Stimulated activated CD4-positive, alpha-beta T cell treated with anti-CD3 and anti-CD28 coated beads, Interleukin-12 subunit alpha, Interleukin-12 subunit beta, amount 100 ng/mL, for 48 hours (primary cell): ENCODE measurements around the gene NEURL4.
A peak's percentile ranks its signal among the peaks of the same experiment; 100 is the strongest.
"Not testable (repeated sequence)": the region's sequence is repeated elsewhere in the genome, so short reads cannot be mapped to it uniquely, and the experiment has no call there.

ENCODE experiments used
- DNase-seq, 3 donors: peaks; one replicate each; pipeline ENCODE4 v3.0.0-alpha.2; 2020; ENCODE audit warnings: low read depth in 2 of 3, low spot score in 1 of 3

NEURL4 gene

DNA sequence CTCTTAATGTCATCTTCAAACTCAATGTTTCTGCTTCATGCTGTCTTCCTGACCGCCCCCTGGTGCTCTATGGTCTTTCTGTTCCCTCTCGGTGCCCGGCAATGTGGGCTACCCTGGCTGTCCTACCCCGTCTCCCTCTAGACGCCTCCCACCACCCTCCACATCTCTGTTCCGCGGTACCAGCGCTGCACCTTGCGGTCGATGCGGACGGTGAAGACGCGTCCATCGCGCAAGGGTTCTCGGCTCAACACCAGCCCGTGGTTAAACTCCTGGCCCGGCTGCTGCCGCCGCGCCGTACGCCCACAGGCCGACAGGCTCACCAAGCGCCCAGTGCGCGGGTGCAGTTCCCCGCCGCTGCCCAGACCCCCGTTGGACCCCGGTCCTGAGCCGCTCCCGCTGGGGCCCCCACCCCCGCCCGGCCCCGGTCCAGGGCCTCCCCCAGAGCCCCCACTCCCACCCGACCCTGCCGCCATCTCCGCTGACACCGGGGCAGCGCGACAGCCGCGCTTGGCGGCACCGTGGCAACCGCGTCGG lies at the start of gene NEURL4:
Gene NEURL4 (minus strand): TSS at position 496 of the 534 bp plus-strand sequence. CDS start 23 bp downstream, at position 473.
- no peak for DNase-seq

- DNase-seq: no peak
Measured at GRCh38 chr17:7374353-7374752, 45.2 kb upstream of the NEURL4 start.

DNA sequence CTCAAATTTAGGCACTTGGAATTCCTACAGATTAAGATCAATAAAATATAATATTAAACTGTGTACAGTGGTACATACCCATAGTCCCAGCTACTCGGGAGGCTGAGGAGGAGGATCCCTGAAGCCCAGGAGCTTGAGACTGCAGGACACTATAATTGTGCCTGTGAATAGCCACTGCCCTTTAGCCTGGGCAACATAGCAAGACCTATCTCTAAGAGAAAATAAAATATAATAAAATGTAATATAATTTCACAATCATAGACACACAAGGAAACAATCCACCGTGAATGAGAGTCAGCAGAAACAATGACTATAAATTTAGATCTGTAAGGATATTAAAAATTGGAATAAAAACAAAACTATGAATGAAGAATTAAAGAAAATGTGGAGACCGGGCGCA lies 41.7 kb upstream of the NEURL4 start:
- DNase-seq: no peak

GRCh38 chr17:7369825-7370224 lies 40.7 kb upstream of the NEURL4 start:
- no peak for DNase-seq

DNA sequence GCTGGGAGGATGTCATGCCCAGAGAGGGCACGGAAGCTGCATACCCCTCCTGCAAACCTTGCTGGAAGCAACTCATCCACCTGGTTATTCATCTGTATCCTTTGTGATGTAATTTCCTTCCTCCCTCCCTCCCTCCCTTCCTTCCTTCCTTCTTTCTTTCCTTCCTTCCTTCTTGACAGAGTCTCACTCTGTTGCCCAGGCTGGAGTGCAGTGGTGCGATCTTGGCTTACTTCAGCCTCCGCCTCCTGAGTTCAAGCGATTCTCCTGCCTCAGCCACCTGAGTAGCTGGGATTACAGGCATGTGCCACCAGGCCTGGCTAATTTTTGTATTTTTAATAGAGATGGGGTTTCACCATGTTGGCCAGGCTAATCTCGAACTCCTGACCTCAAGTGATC lies 39.5 kb upstream of the NEURL4 start:
- not testable (repeated sequence) for DNase-seq

DNA sequence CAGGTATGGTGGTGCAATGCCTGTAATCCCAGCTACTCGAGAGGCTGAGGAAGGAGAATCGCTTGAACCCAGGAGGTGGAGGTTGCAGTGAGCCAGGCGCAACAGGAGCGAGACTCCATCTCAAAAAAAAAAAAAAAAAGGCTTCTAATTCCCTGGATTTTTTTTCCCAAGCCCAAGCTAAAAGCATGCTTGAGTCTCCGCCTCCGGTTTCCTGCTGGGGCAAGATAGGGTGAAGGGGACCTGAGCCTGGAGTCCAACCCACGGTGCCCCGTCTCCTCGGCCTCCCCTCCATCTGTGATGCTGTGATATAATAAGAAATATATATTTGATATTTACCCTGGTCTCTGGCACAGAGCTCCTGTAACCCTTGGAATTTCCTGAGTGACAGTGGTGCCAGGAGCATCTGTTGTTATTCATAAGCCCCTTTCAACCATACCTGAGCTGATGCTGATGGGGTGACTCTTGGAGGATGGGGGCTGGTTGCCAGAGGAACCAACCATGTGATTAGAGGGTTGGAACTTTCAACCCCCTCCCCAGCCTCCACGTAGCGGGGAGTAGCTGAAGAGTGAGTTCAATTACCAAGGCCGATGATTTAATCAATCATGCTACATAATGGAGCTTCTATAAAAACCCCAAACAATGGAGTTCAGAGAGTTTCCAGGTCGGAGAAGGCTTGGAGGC lies 38.9 kb upstream of the NEURL4 start:
- no peak for DNase-seq

DNA sequence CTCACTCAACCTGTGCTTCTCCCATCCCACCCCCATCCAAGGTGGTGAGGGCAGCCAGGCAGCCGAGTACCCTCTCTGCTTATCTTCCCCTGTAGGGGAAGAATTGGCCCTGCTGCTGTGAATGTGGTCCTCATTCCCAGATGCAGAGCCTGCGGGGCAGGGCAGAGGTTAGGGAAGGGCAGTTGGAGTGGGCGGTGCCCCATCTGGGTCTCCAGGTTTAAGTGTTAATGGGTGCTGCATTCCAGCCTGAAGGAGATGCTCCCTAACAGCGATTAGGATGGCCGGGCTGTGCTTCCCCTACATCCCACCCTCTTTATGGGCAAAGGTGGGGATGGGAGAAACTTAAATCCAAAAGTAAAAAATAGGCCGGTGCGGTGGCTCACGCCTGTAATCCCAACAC lies 37.9 kb upstream of the NEURL4 start:
- no peak for DNase-seq

DNA sequence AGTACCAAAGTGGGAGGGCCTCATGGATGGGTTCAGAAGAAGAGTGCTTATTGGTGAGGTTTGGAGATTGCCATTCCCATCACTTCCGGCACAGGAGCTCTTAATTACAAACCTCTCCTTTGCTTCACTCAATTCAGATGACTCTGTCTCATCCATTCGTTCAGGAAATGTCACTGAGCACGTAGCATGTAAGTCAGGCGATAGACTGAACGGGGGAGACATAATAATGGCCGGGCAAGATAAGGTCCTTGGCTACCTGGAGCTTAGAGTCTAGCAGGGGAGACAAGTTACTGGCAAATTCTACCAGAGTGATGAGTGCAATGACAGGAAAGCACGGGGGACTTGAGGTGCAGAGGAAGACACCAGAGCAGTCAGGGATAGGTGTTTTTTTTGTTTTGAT lies 36.8 kb upstream of the NEURL4 start:
- not testable (repeated sequence) for DNase-seq

- DNase-seq: no peak
Measured at GRCh38 chr17:7363311-7363710, 34.2 kb upstream of the NEURL4 start.

- no peak for DNase-seq
Measured at GRCh38 chr17:7361906-7362305, 32.8 kb upstream of the NEURL4 start.

- no peak for DNase-seq
Measured at GRCh38 chr17:7357381-7357780, 28.2 kb upstream of the NEURL4 start.

- no peak for DNase-seq
Measured at GRCh38 chr17:7356756-7357155, 27.6 kb upstream of the NEURL4 start.

- DNase-seq: peak; percentile 75 to 85 (median 79)
Measured at GRCh38 chr17:7356072-7356549, 27.0 kb upstream of the NEURL4 start.

DNA sequence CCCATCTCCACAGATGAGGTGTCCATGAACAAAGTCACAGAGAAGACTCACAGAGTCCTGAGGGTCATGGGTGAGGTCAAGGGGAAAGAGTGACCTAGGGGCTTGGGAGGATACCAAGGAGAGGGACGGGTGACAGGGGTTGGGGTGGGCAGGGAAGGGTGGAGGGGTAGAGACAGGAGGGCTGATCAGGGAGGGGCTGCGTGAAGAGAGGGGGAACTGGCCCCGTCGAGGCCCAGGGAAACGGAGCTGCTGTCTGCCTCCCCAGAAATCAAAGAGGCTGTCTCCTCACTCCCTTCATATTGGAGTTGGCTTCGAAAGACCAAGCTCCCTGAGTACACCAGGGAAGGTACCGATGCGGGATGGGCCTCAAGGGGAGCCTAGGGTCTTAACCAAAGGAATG lies 26.4 kb upstream of the NEURL4 start:
- DNase-seq: no peak

GRCh38 chr17:7355053-7355452 lies 25.9 kb upstream of the NEURL4 start, which contains the start of gene TMEM95:
TSS of gene TMEM95 (plus strand) at chr17:7355156. CDS start at chr17:7355205, 49 bp downstream.
- DNase-seq: no peak

DNA sequence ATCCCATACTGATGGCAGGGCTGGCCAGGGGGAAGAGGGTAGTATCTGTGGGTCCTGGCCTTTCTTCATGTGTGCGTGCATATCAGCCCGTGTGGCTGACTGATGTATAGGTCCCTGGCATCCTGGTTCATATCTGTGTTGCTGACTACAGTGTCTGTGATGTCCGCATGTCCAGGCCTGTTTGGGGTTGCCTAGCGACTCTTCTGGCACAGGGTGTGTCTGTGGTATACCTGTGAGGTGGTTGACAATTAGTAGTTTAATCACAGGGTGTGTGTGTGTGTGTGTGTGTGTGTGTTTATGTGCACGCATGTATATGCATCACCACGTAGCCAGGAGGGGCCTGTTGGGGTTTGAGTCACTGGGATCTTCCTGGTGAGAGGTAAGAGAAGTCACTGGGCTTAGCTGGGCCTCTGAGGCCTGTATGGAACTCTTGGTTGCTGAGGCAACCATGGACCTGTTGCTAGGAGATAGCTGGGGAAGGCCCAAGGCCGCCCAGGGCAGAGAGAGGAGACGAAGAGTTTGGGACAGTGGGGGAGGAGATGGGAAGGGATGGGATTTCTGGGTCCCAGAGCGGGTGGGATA lies 25.2 kb upstream of the NEURL4 start:
- DNase-seq: peak in 1 of 3 donors; percentile 26

GRCh38 chr17:7352910-7353635 lies 23.9 kb upstream of the NEURL4 start:
- DNase-seq: no peak

DNA sequence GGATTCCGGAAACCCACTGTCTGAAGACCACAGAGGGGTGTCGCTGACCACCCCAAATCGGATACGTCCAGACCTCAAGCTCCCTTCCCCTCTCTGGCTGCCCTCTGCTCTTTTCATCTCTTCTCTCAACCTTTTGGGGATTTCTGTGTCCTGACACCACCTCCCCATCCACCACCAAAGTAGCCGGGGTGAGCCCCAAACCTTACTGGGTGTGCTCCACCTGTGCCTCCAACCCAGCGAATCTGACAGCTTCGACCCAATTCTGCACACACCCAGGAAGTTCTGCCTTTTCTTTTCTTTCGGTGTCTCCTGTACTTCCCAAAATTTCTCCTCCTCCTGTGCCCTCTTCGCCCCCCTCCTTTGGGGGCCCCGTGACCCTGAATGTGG lies 23.4 kb upstream of the NEURL4 start:
- no peak for DNase-seq

- peak; percentile 59 to 76 (median 69) for DNase-seq
Measured at GRCh38 chr17:7351665-7352502, 22.7 kb upstream of the NEURL4 start, which contains the start of gene KCTD11. TSS of gene KCTD11 (plus strand) at chr17:7352162.

- DNase-seq: no peak
Measured at GRCh38 chr17:7348478-7349242, 19.5 kb upstream of the NEURL4 start.
